Inflammatory macrophage treated with lipopolysaccharide for 1 hour (primary cell): ENCODE measurements around the gene FLRT2.

Experiments
- DNase-seq, 2 donors: peaks; one replicate each; pipeline ENCODE4 v3.0.0-alpha.2; 2020 to 2022

Gene FLRT2

GRCh38 chr14:85529803-85530574, at the start of gene FLRT2:
TSS of gene FLRT2 (plus strand) at chr14:85530144. CDS start at chr14:85621515, 91,371 bp downstream.
- peak; percentile 14 to 40 for DNase-seq

GRCh38 chr14:85481471-85481870, 48.5 kb upstream of the FLRT2 start:
- no peak for DNase-seq

- DNase-seq = peak in 1 of 2 donors; percentile 27
Observed at GRCh38 chr14:85482552-85482951, 47.4 kb upstream of the FLRT2 start.

GRCh38 chr14:85483037-85483436, 46.9 kb upstream of the FLRT2 start:
- DNase-seq = no peak

GRCh38 chr14:85483652-85484051, 46.3 kb upstream of the FLRT2 start:
- no peak for DNase-seq

- no peak for DNase-seq
Observed at GRCh38 chr14:85487215-85487614, 42.7 kb upstream of the FLRT2 start.

GRCh38 chr14:85501751-85502150, 28.2 kb upstream of the FLRT2 start:
- DNase-seq = no peak

GRCh38 chr14:85508863-85509262, 21.1 kb upstream of the FLRT2 start:
- no peak for DNase-seq

GRCh38 chr14:85512451-85512850, 17.5 kb upstream of the FLRT2 start:
- no peak for DNase-seq

GRCh38 chr14:85514487-85514886, 15.5 kb upstream of the FLRT2 start:
- DNase-seq = no peak

GRCh38 chr14:85516239-85517113, 13.5 kb upstream of the FLRT2 start:
- DNase-seq = peak; percentile 22 to 26

GRCh38 chr14:85517114-85517688, 12.7 kb upstream of the FLRT2 start:
- no peak for DNase-seq

- DNase-seq = no peak
Observed at GRCh38 chr14:85519661-85520305, 10.2 kb upstream of the FLRT2 start.

GRCh38 chr14:85520581-85520980, 9.4 kb upstream of the FLRT2 start:
- no peak for DNase-seq

- DNase-seq = no peak
Observed at GRCh38 chr14:85523624-85524023, 6.3 kb upstream of the FLRT2 start.

GRCh38 chr14:85527006-85527405, 2.9 kb upstream of the FLRT2 start:
- DNase-seq = no peak

- DNase-seq = no peak
Observed at GRCh38 chr14:85527445-85528035, 2.4 kb upstream of the FLRT2 start.

GRCh38 chr14:85528080-85528896, 1.7 kb upstream of the FLRT2 start:
- peak; percentile 23 to 33 for DNase-seq

- DNase-seq = peak; percentile 31 to 47
Observed at GRCh38 chr14:85528897-85529631, 880 bp upstream of the FLRT2 start.

- DNase-seq = no peak
Observed at GRCh38 chr14:85530626-85531025, 682 bp downstream of the FLRT2 start.

GRCh38 chr14:85531141-85531586, 1.2 kb downstream of the FLRT2 start:
- DNase-seq = no peak
